Measurements from ENCODE around the gene MZT2B.
"Not testable (repeated sequence)": the region's sequence is repeated elsewhere in the genome, so short reads cannot be mapped to it uniquely, and the experiment has no call there.

- not testable (repeated sequence) for TF ChIP-seq POLR2AphosphoS5 (IDR thresholded peaks at IDR 0.05; ENCODE audit: low read depth); SPI1 (IDR thresholded peaks at IDR 0.05; ENCODE audit: borderline replicate concordance, low read depth)
- TF ChIP-seq, protein P1, sequence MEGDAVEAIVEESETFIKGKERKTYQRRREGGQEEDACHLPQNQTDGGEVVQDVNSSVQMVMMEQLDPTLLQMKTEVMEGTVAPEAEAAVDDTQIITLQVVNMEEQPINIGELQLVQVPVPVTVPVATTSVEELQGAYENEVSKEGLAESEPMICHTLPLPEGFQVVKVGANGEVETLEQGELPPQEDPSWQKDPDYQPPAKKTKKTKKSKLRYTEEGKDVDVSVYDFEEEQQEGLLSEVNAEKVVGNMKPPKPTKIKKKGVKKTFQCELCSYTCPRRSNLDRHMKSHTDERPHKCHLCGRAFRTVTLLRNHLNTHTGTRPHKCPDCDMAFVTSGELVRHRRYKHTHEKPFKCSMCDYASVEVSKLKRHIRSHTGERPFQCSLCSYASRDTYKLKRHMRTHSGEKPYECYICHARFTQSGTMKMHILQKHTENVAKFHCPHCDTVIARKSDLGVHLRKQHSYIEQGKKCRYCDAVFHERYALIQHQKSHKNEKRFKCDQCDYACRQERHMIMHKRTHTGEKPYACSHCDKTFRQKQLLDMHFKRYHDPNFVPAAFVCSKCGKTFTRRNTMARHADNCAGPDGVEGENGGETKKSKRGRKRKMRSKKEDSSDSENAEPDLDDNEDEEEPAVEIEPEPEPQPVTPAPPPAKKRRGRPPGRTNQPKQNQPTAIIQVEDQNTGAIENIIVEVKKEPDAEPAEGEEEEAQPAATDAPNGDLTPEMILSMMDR (IDR thresholded peaks at IDR 0.05; ENCODE audit: insufficient read depth, low read length), result not testable (repeated sequence)
These were observed 46.6 kb downstream of the MZT2B start for GRCh38 chr2:130228467-130229160.
